Upper lobe of left lung (tissue), 6 donors: ENCODE results near the gene EMC1. TPM values are rescaled to one million over a fixed set of nuclear protein-coding genes. Genes with fewer than 3 reads are reported as not detected.

Experiments used
- ATAC-seq, 2 donors: fragments of 200-7000 bp; cut with Tn5 transposase; one replicate each; pipeline ENCODE4 v1.9.1; 2022; ENCODE audit warnings: mild to moderate bottlenecking in 2 of 2, moderate library complexity in 2 of 2; ENCODE audit not compliant: low FRiP score in 2 of 2
- DNase-seq, 2 donors: peaks; one replicate each; pipeline ENCODE4 v3.0.0-alpha.2; 2019 to 2020
- H3K27ac ChIP-seq, 4 donors: fragments of 200-600 bp; sonication (generic); one replicate each; pipeline ENCODE4 v1.5.1; 2016 to 2019
- H3K27me3 ChIP-seq, 4 donors: fragments of 200-600 bp; sonication (generic); one replicate each; pipeline ENCODE4 v1.5.1; 2017 to 2019
- H3K36me3 ChIP-seq, 4 donors: fragments of 200-600 bp; sonication (generic); one replicate each; pipeline ENCODE4 v1.5.1; 2016 to 2019
- H3K4me1 ChIP-seq, 4 donors: fragments of 200-600 bp; sonication (generic); one replicate each; pipeline ENCODE4 v1.5.1; 2018 to 2019
- H3K4me3 ChIP-seq, 4 donors: fragments of 200-600 bp; sonication (generic); one replicate each; pipeline ENCODE4 v1.5.1; 2017 to 2019; ENCODE audit warnings: mild to moderate bottlenecking in 2 of 4, moderate library complexity in 1 of 4
- H3K9me3 ChIP-seq, 4 donors: fragments of 200-600 bp; sonication (generic); one replicate each; pipeline ENCODE4 v1.5.1; 2018 to 2019
- CTCF ChIP-seq, 6 experiments: fragments of 450-650 bp in 4 of 6; fragments of 200-600 bp in 2 of 6; sonication (generic) in 2 of 6; IDR thresholded peaks; one replicate each; pipeline ENCODE4 v1.5.1; 2016 to 2019; ENCODE audit warnings: antibody characterized with exemption in 6 of 6
- EP300 ChIP-seq, 4 donors: sonication (generic); formaldehyde crosslinking; IDR thresholded peaks; one replicate each; pipeline ENCODE4 v1.5.1; 2017; ENCODE audit warnings: antibody characterized with exemption in 4 of 4, control low read depth in 2 of 4
- POLR2A ChIP-seq, 4 donors: fragments of 450-650 bp; IDR thresholded peaks; one replicate each; pipeline ENCODE4 v1.5.1; 2016 to 2017; ENCODE audit warnings: antibody characterized with exemption in 4 of 4, mild to moderate bottlenecking in 2 of 4
- POLR2AphosphoS5 ChIP-seq, 2 donors: sonication (generic); formaldehyde crosslinking; IDR thresholded peaks; one replicate each; pipeline ENCODE4 v1.5.1; 2017; ENCODE audit warnings: antibody characterized with exemption in 2 of 2
- WGBS, 2 donors: methylation state at CpG; one replicate each; pipeline ENCODE4 v1.1.5; 2017 to 2018; 5-methylcytosine and 5-hydroxymethylcytosine counted together
- total RNA-seq, 6 donors: library from RNA; depleted of rRNA in 4 of 6; stranded (reverse); fragments of >200 nt in 4 of 6; gene quantifications; one replicate each; pipeline versions ENCODE4 v1.1.0 to v1.2.1, GENCODE V29; 2016 to 2021
- donor health status: DM: no; HTN: no; CAD: no; lungs with moderate emphysema.
- donor health status: DM: no; HTN: yes; CAD: no; lungs with severe emphysema.

Gene EMC1
- total RNA-seq, 6 donors from 2014 or later, result 31.7 to 65.0 (median 41.9) TPM

- Histone ChIP-seq H3K9me3 (no peaks in the 10 kb centered on the region), H3K27ac (no peak overlapping the region), H3K36me3 (peaks cover 49 to 100% (median 94%) of the 10 kb centered on the region in 4 donors), H3K4me1 (no peaks in the 10 kb centered on the region), H3K27me3 (no peaks in the 10 kb centered on the region), H3K4me3 (no peak overlapping the region)
- no peak for ATAC-seq
- no peak for TF ChIP-seq POLR2A (IDR thresholded peaks at IDR 0.05)
- TF ChIP-seq POLR2AphosphoS5 (IDR thresholded peaks at IDR 0.05), result no peak
- TF ChIP-seq EP300 (IDR thresholded peaks at IDR 0.05), result no peak
- TF ChIP-seq CTCF (IDR thresholded peaks at IDR 0.05), result no peak
- WGBS, 2 donors, result 94 to 96% methylated on average over 6 of the region's 6 CpGs
- DNase-seq, result no peak
These were observed 84.2 kb downstream of the EMC1 start for GRCh38 chr1:19167140-19167539.

- TF ChIP-seq POLR2A (IDR thresholded peaks at IDR 0.05) (no peak), POLR2AphosphoS5 (IDR thresholded peaks at IDR 0.05) (no peak), EP300 (IDR thresholded peaks at IDR 0.05) (no peak), CTCF (IDR thresholded peaks at IDR 0.05) (no peak)
- 62 to 69% methylated on average over 3 of the region's 3 CpGs for WGBS, 2 donors
- H3K9me3 ChIP-seq, result no peaks in the 10 kb centered on the region
- DNase-seq (no peak), ATAC-seq (no peak)
- H3K4me1 ChIP-seq, result no peaks in the 10 kb centered on the region
- no peak overlapping the region for H3K27ac ChIP-seq
- H3K36me3 ChIP-seq, result peaks cover 58 to 100% (median 94%) of the 10 kb centered on the region in 4 donors
- no peak overlapping the region for H3K4me3 ChIP-seq
- H3K27me3 ChIP-seq, result no peaks in the 10 kb centered on the region
These were observed 85.3 kb downstream of the EMC1 start for GRCh38 chr1:19166066-19166465.

Other genes starting within 250 kb of the EMC1 start
- 100 to 1,000 TPM; 101 to 317 (median 135) TPM for gene UBR4, start 41.3 kb downstream of the EMC1 start, total RNA-seq
- gene MRTO4, start 281 bp upstream of the EMC1 start, total RNA-seq, result 10 to 100 TPM in 5 of 6 donors, 1 to 10 TPM in 1; 7.3 to 31.8 (median 13.9) TPM
- 1 to 10 TPM in 3 of 6 donors, under 1 TPM in 2, not detected in 1; 0.91 to 9.4 (median 1.0) TPM for gene AKR7A3, start 37.2 kb upstream of the EMC1 start, total RNA-seq
- gene AKR7A2, start 60.6 kb upstream of the EMC1 start, total RNA-seq, result 10 to 100 TPM; 25.2 to 66.3 (median 47.6) TPM
- 10 to 100 TPM; 15.6 to 30.3 (median 24.3) TPM for gene SLC66A1, start 60.8 kb upstream of the EMC1 start, total RNA-seq
- 100 to 1,000 TPM in 5 of 6 donors, 10 to 100 TPM in 1; 96.4 to 303 (median 144) TPM for gene CAPZB, start 234.0 kb upstream of the EMC1 start, total RNA-seq